GM12878 (cell line): Measurements from ENCODE around the gene ZCCHC8. TPM values are rescaled to one million over a fixed set of nuclear protein-coding genes. Genes with fewer than 3 reads are reported as not detected.
"Not testable (repeated sequence)": the region's sequence is repeated elsewhere in the genome, so short reads cannot be mapped to it uniquely, and the experiment has no call there.

Source experiments
- ATAC-seq: fragments of 200-7000 bp; cut with Tn5 transposase; 3 replicates; pipeline ENCODE4 v1.9.1; 2020; ENCODE audit warnings: mild to moderate bottlenecking, moderate library complexity
- BruUV-seq: library from RNA; stranded (reverse); fragments of 400-500 nt; replicated peaks from 2 replicates; lab custom pipeline; 2021; lab: Mats Ljungman, UMichigan
- CTCF ChIA-PET: fragments of 300-600 bp; sonication (Branson Sonifier 250); formaldehyde crosslinking; extraction: SDS; loops from one replicate; lab custom pipeline; 2021; ENCODE audit warnings: inconsistent platforms; lab: Yijun Ruan, JAX
- POLR2A ChIA-PET: fragments of 350-600 bp; formaldehyde crosslinking; extraction: SDS; loops from one replicate; lab custom pipeline; 2021; ENCODE audit warnings: inconsistent platforms; lab: Charles Lee
- RAD21 ChIA-PET: fragments of 300-600 bp; sonication (Branson Sonifier 250); formaldehyde crosslinking; loops from one replicate; lab custom pipeline; 2023; ENCODE audit warnings: antibody characterized with exemption; ENCODE audit not compliant: unreplicated experiment; lab: Charles Lee
- SMC1A ChIA-PET: fragments of 300-600 bp; sonication (Branson Sonifier 250); formaldehyde crosslinking; loops from one replicate; lab custom pipeline; 2023; ENCODE audit not compliant: unreplicated experiment, uncharacterized antibody; lab: Charles Lee
- DNase-seq: peaks from one replicate; pipeline ENCODE4 v3.0.0-alpha.2; 2011; ENCODE audit warnings: low read depth, low spot score
- FAIRE-seq: peaks from 3 replicates; lab custom pipeline; 2011; peaks lifted over from hg19 to GRCh38; lab: Jason Lieb, UNC
- H2AFZ ChIP-seq: 2 replicates; pipeline ENCODE4 v1.6.0; 2011; ENCODE audit warnings: low read depth, low read length, control low read depth; ENCODE audit not compliant: control insufficient read depth
- H3K27ac ChIP-seq: 2 replicates; pipeline ENCODE4 v1.5.1; 2011; ENCODE audit warnings: control low read depth; ENCODE audit not compliant: control insufficient read depth, insufficient read depth
- H3K27me3 ChIP-seq, 2 experiments: replicated peaks in 1 of 2; 2 replicates each; pipeline versions ENCODE4 v1.6.0 to v1.6.1; 2011; ENCODE audit warnings: low read length in 1 of 2; ENCODE audit not compliant: control insufficient read depth in 2 of 2, insufficient read depth in 2 of 2
- H3K36me3 ChIP-seq, 2 experiments: 2 replicates each; pipeline ENCODE4 v1.5.1; 2011; ENCODE audit warnings: low read length in 1 of 2; ENCODE audit not compliant: control insufficient read depth in 2 of 2, insufficient read depth in 2 of 2
- H3K4me1 ChIP-seq: 2 replicates; pipeline ENCODE4 v1.6.1; 2011; ENCODE audit warnings: mild to moderate bottlenecking, low read length, moderate library complexity, mixed read lengths; ENCODE audit not compliant: control insufficient read depth, insufficient read depth
- H3K4me2 ChIP-seq: 2 replicates; pipeline ENCODE4 v1.6.0; 2011; ENCODE audit warnings: control low read depth; ENCODE audit not compliant: control insufficient read depth, insufficient read depth
- H3K4me3 ChIP-seq: fragments of 200-600 bp; sonication (generic); 2 replicates; pipeline ENCODE4 v1.5.1; 2016
- H3K79me2 ChIP-seq: 2 replicates; pipeline ENCODE4 v1.6.0; 2011; ENCODE audit warnings: low read length; ENCODE audit not compliant: control insufficient read depth, insufficient read depth
- H3K9ac ChIP-seq: 2 replicates; pipeline ENCODE4 v1.8.0; 2011; ENCODE audit warnings: low read length, control low read depth, mixed read lengths; ENCODE audit not compliant: control insufficient read depth, insufficient read depth
- H3K9me3 ChIP-seq: replicated peaks from 3 replicates; pipeline ENCODE4 v1.5.1; 2011; ENCODE audit warnings: mild to moderate bottlenecking, low read length; ENCODE audit not compliant: control insufficient read depth, insufficient read depth
- H4K20me1 ChIP-seq: 2 replicates; pipeline ENCODE4 v1.6.0; 2011; ENCODE audit not compliant: control insufficient read depth, insufficient read depth
- CBX3 ChIP-seq: fragments of 200-600 bp; sonication (generic); IDR thresholded peaks from 2 replicates; pipeline ENCODE4 v1.6.1; 2016; ENCODE audit warnings: low read depth, borderline replicate concordance
- LARP7 ChIP-seq: fragments of 450-650 bp; IDR thresholded peaks from 2 replicates; pipeline ENCODE4 v1.6.1; 2017; ENCODE audit warnings: mild to moderate bottlenecking
- POLR2AphosphoS5 ChIP-seq: IDR thresholded peaks from 2 replicates; pipeline ENCODE4 v1.6.1; 2011; ENCODE audit warnings: mild to moderate bottlenecking, low read length, inconsistent platforms
- ZZZ3 ChIP-seq: IDR thresholded peaks from 2 replicates; pipeline ENCODE4 v1.6.1; 2011; ENCODE audit warnings: low read depth; ENCODE audit not compliant: control insufficient read depth, insufficient read length
- WGBS: methylation state at CpG from one replicate; pipeline ENCODE4 v1.1.6; 2016; ENCODE audit warnings: low lambda C conversion rate; ENCODE audit not compliant: insufficient replicate concordance, insufficient coverage; ENCODE audit errors: missing lambda C conversion rate; 5-methylcytosine and 5-hydroxymethylcytosine counted together
- in situ Hi-C: fragments of 300-500 bp; cut with MboI; formaldehyde crosslinking; loops from 9 replicates; pipeline ENCODE4 v1.14.3; 2018; ENCODE audit warnings: mixed read lengths
- intact Hi-C: fragments of 100-400 bp; cut with micrococcal nuclease; formaldehyde crosslinking; loops from one replicate; pipeline ENCODE4 v1.14.2; 2022; ENCODE audit not compliant: unreplicated experiment
- polyA plus RNA-seq, 11 experiments: library from polyadenylated mRNA; depleted of rRNA in 4 of 11; unstranded in 6 of 11; stranded (reverse) in 5 of 11; fragments of >200 nt; fragmentation: Nextera tagmentation in 4 of 11; fragmentation: Illumina TruSeq in 1 of 11; extraction: Ambion mirVana in 4 of 11; extraction: Trizol in 1 of 11; gene quantifications; 1 replicate in 1 of 11; 2 replicates in 10 of 11; pipeline versions ENCODE4 v1.2.1 to v1.2.3, GENCODE V29; 2011 to 2016; ENCODE audit warnings: inconsistent platforms in 2 of 11, missing spikeins in 2 of 11, low read depth in 1 of 11
- total RNA-seq, 4 experiments: library from RNA; depleted of rRNA in 3 of 4; stranded (reverse); fragments of >200 nt in 3 of 4; fragmentation: Illumina TruSeq in 1 of 4; extraction: Trizol in 1 of 4; gene quantifications; 2 replicates each; pipeline versions ENCODE4 v1.2.1 to v1.2.3, GENCODE V29; 2013 to 2021
- TF ChIP-seq, protein P1 (sequence below): fragments of 450-650 bp; IDR thresholded peaks from 2 replicates; pipeline ENCODE4 v1.6.1; 2017; ENCODE audit warnings: mild to moderate bottlenecking, low read depth, inconsistent platforms; ENCODE audit not compliant: poor library complexity, severe bottlenecking

Gene ZCCHC8
- total and polyA plus RNA-seq, 10 of the 15 experiments (the other 5 are each of a cell fraction or from before 2014, with no cell fraction given), result 8.8 to 34.8 (median 21.7) TPM

DNA sequence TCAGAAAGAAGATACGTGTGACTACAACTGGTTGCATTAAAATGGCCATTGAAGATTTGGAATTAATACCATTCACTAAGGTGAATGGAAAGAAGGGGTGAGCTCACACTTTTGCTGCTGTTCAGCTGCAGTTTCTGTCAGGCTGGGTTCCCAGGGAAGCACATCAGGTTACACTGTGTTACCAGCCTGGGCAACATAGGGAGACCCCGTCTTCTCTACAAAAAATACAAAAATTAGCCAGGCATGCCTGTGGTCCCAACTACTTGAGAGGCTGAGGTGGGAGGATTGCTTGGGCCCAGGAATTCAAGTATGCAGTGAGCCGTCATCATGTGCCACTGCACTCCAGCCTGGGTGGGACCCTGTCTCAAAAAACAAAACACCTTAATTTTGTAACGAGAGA lies 12.9 kb upstream of the ZCCHC8 start:
- ChIA-PET POLR2A (interaction anchor here (5.2 kb wide), 1 partner anchor 12 kb away, joined by 40 read pairs; the partner anchor contains the start of gene ZCCHC8), RAD21 (interaction anchor here (1.9 kb wide), 1 partner anchor 114 kb away, joined by 4 read pairs; no protein-coding TSS in a partner anchor), SMC1A (interaction anchor here (1.5 to 6.7 kb wide), 2 partner anchors 14 to 113 kb away, joined by 3 to 39 read pairs; partner anchors contain the start of gene ZCCHC8), CTCF (interaction anchor here (1.0 kb wide), 2 partner anchors 9 to 12 kb away, joined by 3 read pairs; no protein-coding TSS in a partner anchor)
- Histone ChIP-seq H3K9ac (no peak overlapping the region), H3K79me2 (peaks cover 29% of the 10 kb centered on the region), H3K27me3 (no peaks in the 10 kb centered on the region), H3K4me3 (no peak overlapping the region), H3K27ac (no peak overlapping the region), H4K20me1 (no peaks in the 10 kb centered on the region), H3K4me1 (peaks cover 8% of the 10 kb centered on the region), H3K9me3 (no peaks in the 10 kb centered on the region), H3K4me2 (0 out of 2 replicates have a peak overlapping the region, but pooled peaks have one; percentile 0), H3K36me3 (peaks cover 15 to 73% of the 10 kb centered on the region in 2 experiments), H2AFZ (no peak overlapping the region)
- BruUV-seq, result no TSS peak
- 47% methylated on average over 4 of the region's 4 CpGs for WGBS
- ATAC-seq (peak; percentile 19), FAIRE-seq (no peak), DNase-seq (no peak)
- TF ChIP-seq CBX3 (no peak), LARP7 (no peak), ZZZ3 (no peak), POLR2AphosphoS5 (peak; percentile 64)
- TF ChIP-seq, protein P1, sequence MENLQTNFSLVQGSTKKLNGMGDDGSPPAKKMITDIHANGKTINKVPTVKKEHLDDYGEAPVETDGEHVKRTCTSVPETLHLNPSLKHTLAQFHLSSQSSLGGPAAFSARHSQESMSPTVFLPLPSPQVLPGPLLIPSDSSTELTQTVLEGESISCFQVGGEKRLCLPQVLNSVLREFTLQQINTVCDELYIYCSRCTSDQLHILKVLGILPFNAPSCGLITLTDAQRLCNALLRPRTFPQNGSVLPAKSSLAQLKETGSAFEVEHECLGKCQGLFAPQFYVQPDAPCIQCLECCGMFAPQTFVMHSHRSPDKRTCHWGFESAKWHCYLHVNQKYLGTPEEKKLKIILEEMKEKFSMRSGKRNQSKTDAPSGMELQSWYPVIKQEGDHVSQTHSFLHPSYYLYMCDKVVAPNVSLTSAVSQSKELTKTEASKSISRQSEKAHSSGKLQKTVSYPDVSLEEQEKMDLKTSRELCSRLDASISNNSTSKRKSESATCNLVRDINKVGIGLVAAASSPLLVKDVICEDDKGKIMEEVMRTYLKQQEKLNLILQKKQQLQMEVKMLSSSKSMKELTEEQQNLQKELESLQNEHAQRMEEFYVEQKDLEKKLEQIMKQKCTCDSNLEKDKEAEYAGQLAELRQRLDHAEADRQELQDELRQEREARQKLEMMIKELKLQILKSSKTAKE, result no peak
- in situ Hi-C loops (no loop called here), intact Hi-C loops (no loop called here)

GRCh38 chr12:122513028-122513427 lies 12.3 kb upstream of the ZCCHC8 start:
- SMC1A ChIA-PET, result interaction anchor here (0.6 to 6.7 kb wide), 5 partner anchors 11 to 113 kb away, joined by 3 to 39 read pairs (median 4); partner anchors contain the start of gene ZCCHC8
- Histone ChIP-seq H3K36me3 (peaks cover 12 to 75% of the 10 kb centered on the region in 2 experiments), H3K79me2 (peaks cover 26% of the 10 kb centered on the region)
- H3K4me1 ChIP-seq, intact Hi-C loops, H3K27ac ChIP-seq, H3K4me3 ChIP-seq, H2AFZ ChIP-seq, ATAC-seq, H3K9ac ChIP-seq, H3K9me3 ChIP-seq, H3K4me2 ChIP-seq, DNase-seq, H4K20me1 ChIP-seq, H3K27me3 ChIP-seq, in situ Hi-C loops, BruUV-seq, FAIRE-seq: not testable (repeated sequence)
- RAD21 ChIA-PET, result interaction anchor here (1.9 kb wide), 1 partner anchor 114 kb away, joined by 4 read pairs; no protein-coding TSS in a partner anchor
- 66% methylated on average over 3 of the region's 3 CpGs for WGBS
- CTCF ChIA-PET, result interaction anchor here (1.0 to 1.4 kb wide), 4 partner anchors 8 to 23 kb away, joined by 3 to 5 read pairs (median 4); no protein-coding TSS in a partner anchor
- POLR2A ChIA-PET, result interaction anchor here (0.5 to 5.2 kb wide), 7 partner anchors 10 to 26 kb away, joined by 3 to 40 read pairs (median 3); partner anchors contain the start of gene ZCCHC8
